K562 (cell line): ENCODE measurements around the gene ADAT1. TPM values are rescaled to one million over a fixed set of nuclear protein-coding genes. Genes with fewer than 3 reads are reported as not detected.
A peak's percentile ranks its signal among the peaks of the same experiment; 100 is the strongest.

ENCODE experiments used
- ATAC-seq: fragments of 200-7000 bp; cut with Tn5 transposase; 3 replicates; pipeline ENCODE4 v1.9.1; 2020; ENCODE audit warnings: moderate library complexity
- BruUV-seq: library from RNA; stranded (reverse); fragments of 400-500 nt; replicated peaks from 2 replicates; lab custom pipeline; 2021; lab: Mats Ljungman, UMichigan
- CTCF ChIA-PET: fragments of 300-600 bp; formaldehyde crosslinking; extraction: SDS; loops from one replicate; lab custom pipeline; 2021; ENCODE audit warnings: low intra/inter-chr PET ratio; lab: Yijun Ruan, JAX
- POLR2A ChIA-PET: fragments of 300-600, 350-650 bp; sonication (Branson Sonifier 250); formaldehyde crosslinking; extraction: SDS; loops from one replicate; lab custom pipeline; 2021; ENCODE audit warnings: antibody characterized with exemption, inconsistent platforms; lab: Yijun Ruan, JAX
- DNase-seq, 4 experiments: peaks; one replicate each; pipeline versions ENCODE4 v3.0.0 to v3.0.0-alpha.2; 2011 to 2018; ENCODE audit warnings: low spot score in 3 of 4, mixed read lengths in 3 of 4; ENCODE audit errors: extremely low read depth in 1 of 4
- FAIRE-seq: peaks from 2 replicates; lab custom pipeline; 2011; peaks lifted over from hg19 to GRCh38; lab: Jason Lieb, UNC
- H2AFZ ChIP-seq: 2 replicates; pipeline ENCODE4 v1.6.0; 2011; ENCODE audit warnings: low read depth, low read length, control low read depth, inconsistent platforms
- H3K27ac ChIP-seq: fragments of 200-600 bp; 3 replicates; pipeline ENCODE4 v1.8.0; 2011; ENCODE audit warnings: low read depth, mild to moderate bottlenecking, control low read depth, inconsistent platforms, low read length, moderate library complexity, mixed read lengths; ENCODE audit errors: extremely low read depth
- H3K27me3 ChIP-seq, 2 experiments: fragments of 300-600 bp in 1 of 2; 2 replicates in 1 of 2; 3 replicates in 1 of 2; pipeline versions ENCODE4 v1.6.0 to v1.8.0; 2011; ENCODE audit warnings: inconsistent platforms in 2 of 2, low read length in 2 of 2, mild to moderate bottlenecking in 1 of 2, mixed read lengths in 1 of 2, moderate library complexity in 1 of 2; ENCODE audit not compliant: control insufficient read depth in 2 of 2, insufficient read depth in 2 of 2
- H3K36me3 ChIP-seq: fragments of 300-600 bp; 3 replicates; pipeline ENCODE4 v1.8.0; 2011; ENCODE audit warnings: mild to moderate bottlenecking, low read length, inconsistent platforms; ENCODE audit not compliant: control insufficient read depth, insufficient read depth
- H3K4me1 ChIP-seq, 2 experiments: fragments of 200-600 bp in 1 of 2; replicated peaks in 1 of 2; 2 replicates in 1 of 2; 3 replicates in 1 of 2; pipeline versions ENCODE4 v1.5.1 to v1.8.0; 2011; ENCODE audit warnings: inconsistent platforms in 2 of 2, low read length in 2 of 2, mild to moderate bottlenecking in 1 of 2, mixed read lengths in 1 of 2, moderate library complexity in 1 of 2; ENCODE audit not compliant: control insufficient read depth in 2 of 2, insufficient read depth in 2 of 2
- H3K4me2 ChIP-seq: 2 replicates; pipeline ENCODE4 v1.6.1; 2011; ENCODE audit warnings: low read length, control low read depth, inconsistent platforms, mixed read lengths; ENCODE audit not compliant: insufficient read depth
- H3K4me3 ChIP-seq: fragments of 200-600 bp; sonication (generic), shearing (Covaris generic); 2 replicates; pipeline ENCODE4 v1.5.1; 2016; ENCODE audit warnings: control low read depth, inconsistent platforms
- H3K79me2 ChIP-seq: fragments of 200-600 bp; 3 replicates; pipeline ENCODE4 v1.8.0; 2011; ENCODE audit warnings: low read length, inconsistent platforms; ENCODE audit not compliant: control insufficient read depth, insufficient read depth
- H3K9ac ChIP-seq, 2 experiments: 2 replicates each; pipeline versions ENCODE4 v1.6.0 to v1.6.1; 2011; ENCODE audit warnings: low read depth in 2 of 2, low read length in 2 of 2, control low read depth in 1 of 2, inconsistent platforms in 1 of 2, mild to moderate bottlenecking in 1 of 2, mixed read lengths in 1 of 2; ENCODE audit not compliant: insufficient read depth in 1 of 2
- H3K9me1 ChIP-seq: one replicate; pipeline ENCODE4 v1.6.0; 2011; ENCODE audit warnings: inconsistent platforms, mild to moderate bottlenecking, low read length, moderate library complexity; ENCODE audit not compliant: control insufficient read depth, insufficient read depth
- H3K9me3 ChIP-seq: replicated peaks from 2 replicates; pipeline ENCODE4 v1.5.1; 2011; ENCODE audit warnings: low read depth, low read length, inconsistent platforms; ENCODE audit not compliant: control insufficient read depth, insufficient read depth
- H4K20me1 ChIP-seq: replicated peaks from 2 replicates; pipeline ENCODE4 v1.6.1; 2011; ENCODE audit warnings: low read length, inconsistent platforms, mixed read lengths; ENCODE audit not compliant: control insufficient read depth, insufficient read depth
- KLF6 ChIP-seq: fragments of 250-450 bp; sonication (Bioruptor Pico); IDR thresholded peaks from 2 replicates; pipeline ENCODE4 v1.4.0; 2020; ENCODE audit warnings: mild to moderate bottlenecking, moderate library complexity, borderline replicate concordance
- MAFK ChIP-seq: IDR thresholded peaks from 2 replicates; pipeline ENCODE4 v1.6.1; 2011; ENCODE audit warnings: low read length, improper control_type of control experiment
- NR2C1 ChIP-seq, 2 experiments: fragments of 450-650 bp; IDR thresholded peaks; 2 replicates each; pipeline ENCODE4 v1.6.1; 2017; ENCODE audit warnings: mild to moderate bottlenecking in 2 of 2, antibody characterized with exemption in 1 of 2, inconsistent platforms in 1 of 2, missing compliant biosample characterization in 1 of 2, missing genetic modification characterization in 1 of 2
- PTRF ChIP-seq: fragments of 450-650 bp; IDR thresholded peaks from 2 replicates; pipeline ENCODE4 v1.6.1; 2016; ENCODE audit warnings: mild to moderate bottlenecking, missing genetic modification characterization, missing compliant biosample characterization
- TSC22D4 ChIP-seq: fragments of 450-650 bp; IDR thresholded peaks from 2 replicates; pipeline ENCODE4 v1.6.1; 2016; ENCODE audit warnings: missing genetic modification characterization, missing biosample characterization, control low read depth
- ZNF589 ChIP-seq: fragments of 200-800 bp; sonication (Bioruptor generic); IDR thresholded peaks from 2 replicates; pipeline ENCODE4 v1.6.1; 2016; ENCODE audit warnings: low read depth, missing genetic modification characterization, missing compliant biosample characterization
- ZNF644 ChIP-seq: fragments of 200-800 bp; sonication (Bioruptor generic); IDR thresholded peaks from 2 replicates; pipeline ENCODE4 v1.6.1; 2016; ENCODE audit warnings: low read depth, missing genetic modification characterization, missing compliant biosample characterization
- WGBS: fragments of 100-300 bp; shearing (Covaris generic); methylation state at CpG from one replicate; pipeline ENCODE4 v1.1.6; 2016; ENCODE audit warnings: low coverage, mixed read lengths; ENCODE audit not compliant: insufficient coverage; ENCODE audit errors: missing lambda C conversion rate; 5-methylcytosine and 5-hydroxymethylcytosine counted together
- in situ Hi-C: fragments of 300-500 bp; cut with MboI; formaldehyde crosslinking; loops from 4 replicates; pipeline ENCODE4 v1.15.0; 2018; ENCODE audit warnings: inconsistent platforms, mixed read lengths
- intact Hi-C: fragments of 100-400 bp; cut with micrococcal nuclease; formaldehyde crosslinking; loops from 2 replicates; pipeline ENCODE4 v1.14.2; 2022
- polyA plus RNA-seq, 8 experiments: library from polyadenylated mRNA; depleted of rRNA in 4 of 8; stranded (reverse) in 5 of 8; unstranded in 3 of 8; fragments of >200 nt; fragmentation: Nextera tagmentation in 2 of 8; fragmentation: Illumina TruSeq in 1 of 8; extraction: Ambion mirVana in 2 of 8; extraction: Trizol in 1 of 8; gene quantifications; 2 replicates each; pipeline versions ENCODE4 v1.2.1 to v1.2.3, GENCODE V29; 2011 to 2014; ENCODE audit warnings: inconsistent platforms in 1 of 8, missing spikeins in 1 of 8
- total RNA-seq, 7 experiments: library from RNA; depleted of rRNA in 6 of 7; stranded (reverse); fragments of >200 nt in 6 of 7; fragmentation: Illumina TruSeq in 2 of 7; extraction: Trizol in 2 of 7; gene quantifications; 2 replicates each; pipeline versions ENCODE4 v1.2.1 to v1.2.3, GENCODE V29; 2011 to 2021; ENCODE audit warnings: low replicate concordance in 1 of 7
- TF ChIP-seq, protein P1 (sequence below), 2 experiments: fragments of 450-650 bp; IDR thresholded peaks; 2 replicates each; pipeline ENCODE4 v1.6.1; 2018; ENCODE audit warnings: mild to moderate bottlenecking in 2 of 2, low read depth in 1 of 2; ENCODE audit not compliant: partially characterized antibody in 2 of 2
- TF ChIP-seq, protein P2 (sequence below): fragments of 450-650 bp; IDR thresholded peaks from 2 replicates; pipeline ENCODE4 v1.6.1; 2017; ENCODE audit warnings: antibody characterized with exemption, mild to moderate bottlenecking

Gene ADAT1
- total and polyA plus RNA-seq, 9 of the 15 experiments (the other 6 are each of a cell fraction or from before 2014, with no cell fraction given), result 16.0 to 36.7 (median 28.2) TPM

DNA sequence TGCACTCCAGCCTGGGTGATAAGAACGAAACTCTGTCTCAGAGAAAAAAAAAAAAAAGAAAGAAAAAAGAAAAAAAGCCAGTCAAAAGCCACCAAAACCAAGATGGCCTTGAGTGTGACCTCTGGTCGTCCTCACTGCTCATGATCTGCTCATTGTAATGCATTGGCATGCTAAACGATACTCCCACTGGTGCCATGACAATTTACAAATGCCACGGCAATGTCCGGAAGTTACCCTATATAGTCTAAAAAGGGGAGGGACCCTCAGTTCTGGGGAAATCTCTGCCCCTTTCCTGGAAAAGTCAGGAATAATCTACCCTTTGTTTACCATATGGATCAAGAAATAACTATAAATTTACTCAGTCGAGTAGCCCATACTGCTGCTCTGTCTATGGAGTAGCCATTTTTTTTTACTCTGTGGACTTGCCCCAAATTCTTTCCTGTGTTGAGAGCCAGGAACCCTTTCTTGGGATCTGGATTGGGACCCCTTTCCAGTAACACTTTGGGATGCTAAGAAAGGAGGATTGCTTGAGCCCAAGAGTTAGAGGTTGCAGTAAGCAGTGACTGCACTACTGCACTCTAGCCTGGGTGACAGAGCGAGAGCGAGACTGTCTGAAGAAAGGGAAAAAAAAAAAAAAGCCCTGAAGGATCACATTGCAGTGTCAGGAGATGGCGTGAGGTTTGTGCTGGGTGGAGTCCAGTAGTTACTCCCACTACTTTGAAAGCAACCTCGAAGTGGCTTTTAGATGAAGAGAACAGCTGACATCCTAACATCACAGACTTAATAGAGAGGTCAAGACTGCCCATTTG is 63.3 kb downstream of the ADAT1 start (continued):
- TF ChIP-seq, protein P1, sequence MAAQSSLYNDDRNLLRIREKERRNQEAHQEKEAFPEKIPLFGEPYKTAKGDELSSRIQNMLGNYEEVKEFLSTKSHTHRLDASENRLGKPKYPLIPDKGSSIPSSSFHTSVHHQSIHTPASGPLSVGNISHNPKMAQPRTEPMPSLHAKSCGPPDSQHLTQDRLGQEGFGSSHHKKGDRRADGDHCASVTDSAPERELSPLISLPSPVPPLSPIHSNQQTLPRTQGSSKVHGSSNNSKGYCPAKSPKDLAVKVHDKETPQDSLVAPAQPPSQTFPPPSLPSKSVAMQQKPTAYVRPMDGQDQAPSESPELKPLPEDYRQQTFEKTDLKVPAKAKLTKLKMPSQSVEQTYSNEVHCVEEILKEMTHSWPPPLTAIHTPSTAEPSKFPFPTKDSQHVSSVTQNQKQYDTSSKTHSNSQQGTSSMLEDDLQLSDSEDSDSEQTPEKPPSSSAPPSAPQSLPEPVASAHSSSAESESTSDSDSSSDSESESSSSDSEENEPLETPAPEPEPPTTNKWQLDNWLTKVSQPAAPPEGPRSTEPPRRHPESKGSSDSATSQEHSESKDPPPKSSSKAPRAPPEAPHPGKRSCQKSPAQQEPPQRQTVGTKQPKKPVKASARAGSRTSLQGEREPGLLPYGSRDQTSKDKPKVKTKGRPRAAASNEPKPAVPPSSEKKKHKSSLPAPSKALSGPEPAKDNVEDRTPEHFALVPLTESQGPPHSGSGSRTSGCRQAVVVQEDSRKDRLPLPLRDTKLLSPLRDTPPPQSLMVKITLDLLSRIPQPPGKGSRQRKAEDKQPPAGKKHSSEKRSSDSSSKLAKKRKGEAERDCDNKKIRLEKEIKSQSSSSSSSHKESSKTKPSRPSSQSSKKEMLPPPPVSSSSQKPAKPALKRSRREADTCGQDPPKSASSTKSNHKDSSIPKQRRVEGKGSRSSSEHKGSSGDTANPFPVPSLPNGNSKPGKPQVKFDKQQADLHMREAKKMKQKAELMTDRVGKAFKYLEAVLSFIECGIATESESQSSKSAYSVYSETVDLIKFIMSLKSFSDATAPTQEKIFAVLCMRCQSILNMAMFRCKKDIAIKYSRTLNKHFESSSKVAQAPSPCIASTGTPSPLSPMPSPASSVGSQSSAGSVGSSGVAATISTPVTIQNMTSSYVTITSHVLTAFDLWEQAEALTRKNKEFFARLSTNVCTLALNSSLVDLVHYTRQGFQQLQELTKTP (IDR thresholded peaks at IDR 0.05; ENCODE audit: low read depth in 1 of 2, partially characterized antibody in 2 of 2), result no peak
- TF ChIP-seq TSC22D4 (tag), result no peak
- peak; percentile 28; the same call in 1 of the 2 replicates for TF ChIP-seq MAFK

DNA sequence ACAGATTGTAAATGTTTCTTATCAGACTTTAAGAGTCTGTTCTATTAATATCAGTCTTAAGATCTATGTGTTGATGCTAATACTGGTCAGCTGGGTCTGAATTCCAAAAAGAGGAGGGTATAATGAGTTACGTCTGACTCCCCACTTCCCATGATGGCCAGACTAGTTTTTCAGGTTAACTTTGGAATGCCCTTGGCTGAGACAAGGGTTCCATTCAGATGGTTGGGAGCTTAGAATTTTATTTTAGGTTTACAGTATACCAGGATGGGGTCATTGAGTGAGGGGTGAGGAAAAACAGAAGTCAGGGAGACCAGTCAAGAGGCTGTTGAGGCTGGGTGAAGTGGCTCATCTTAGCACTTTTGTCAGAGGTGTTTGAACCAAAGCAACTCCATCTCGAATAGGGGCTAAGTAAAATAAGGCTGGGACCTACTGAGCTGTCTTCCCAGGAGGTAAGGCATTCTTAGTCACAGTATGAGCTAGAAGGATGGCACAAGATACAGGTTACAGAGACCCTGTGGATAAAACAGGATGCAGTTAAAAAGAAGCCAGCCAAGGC is 64.2 kb downstream of the ADAT1 start:
- no peak overlapping the region for H3K4me3 ChIP-seq
- no peaks in the 10 kb centered on the region for H3K36me3 ChIP-seq
- H3K4me1 ChIP-seq, result peaks cover 17 to 26% of the 10 kb centered on the region in 2 experiments
- H2AFZ ChIP-seq, result peak overlapping the region; percentile 42; the same call in 1 of the 2 replicates
- no peak for FAIRE-seq
- ATAC-seq, result no peak
- H3K9me1 ChIP-seq, result no peaks in the 10 kb centered on the region
- H3K27ac ChIP-seq, result peak overlapping the region; percentile 81; the same call in 2 of the 3 replicates
- H4K20me1 ChIP-seq, result no peaks in the 10 kb centered on the region
- CTCF ChIA-PET, result no interaction called here
- no peaks in the 10 kb centered on the region for H3K27me3 ChIP-seq
- POLR2A ChIA-PET, result no interaction called here
- BruUV-seq, result no TSS peak
- H3K9ac ChIP-seq, result no peak overlapping the region; a peak in 1 of 4 replicates
- 0 out of 2 replicates have a peak overlapping the region, but pooled peaks have one; percentile 69 for H3K4me2 ChIP-seq
- no peak for DNase-seq
- intact Hi-C loops (no loop called here), in situ Hi-C loops (no loop called here)
- H3K79me2 ChIP-seq, result peaks cover 8% of the 10 kb centered on the region; the same call in 1 of the 3 replicates
- 63% methylated on average over 2 of the region's 2 CpGs for WGBS
- H3K9me3 ChIP-seq, result no peaks in the 10 kb centered on the region
- TF ChIP-seq ZNF589 (CRISPR knock-in tag) (0 out of 2 replicates have a peak, but pooled peaks have one; percentile 11), ZNF644 (0 out of 2 replicates have a peak, but pooled peaks have one; percentile 23), NR2C1 (IDR thresholded peaks at IDR 0.05) (no peak), NR2C1 (tag; IDR thresholded peaks at IDR 0.05) (peak; percentile 55; the same call in 1 of the 2 replicates), PTRF (tag) (0 out of 2 replicates have a peak, but pooled peaks have one; percentile 67), KLF6 (0 out of 2 replicates have a peak, but pooled peaks have one; percentile 55)
- TF ChIP-seq, protein P2, sequence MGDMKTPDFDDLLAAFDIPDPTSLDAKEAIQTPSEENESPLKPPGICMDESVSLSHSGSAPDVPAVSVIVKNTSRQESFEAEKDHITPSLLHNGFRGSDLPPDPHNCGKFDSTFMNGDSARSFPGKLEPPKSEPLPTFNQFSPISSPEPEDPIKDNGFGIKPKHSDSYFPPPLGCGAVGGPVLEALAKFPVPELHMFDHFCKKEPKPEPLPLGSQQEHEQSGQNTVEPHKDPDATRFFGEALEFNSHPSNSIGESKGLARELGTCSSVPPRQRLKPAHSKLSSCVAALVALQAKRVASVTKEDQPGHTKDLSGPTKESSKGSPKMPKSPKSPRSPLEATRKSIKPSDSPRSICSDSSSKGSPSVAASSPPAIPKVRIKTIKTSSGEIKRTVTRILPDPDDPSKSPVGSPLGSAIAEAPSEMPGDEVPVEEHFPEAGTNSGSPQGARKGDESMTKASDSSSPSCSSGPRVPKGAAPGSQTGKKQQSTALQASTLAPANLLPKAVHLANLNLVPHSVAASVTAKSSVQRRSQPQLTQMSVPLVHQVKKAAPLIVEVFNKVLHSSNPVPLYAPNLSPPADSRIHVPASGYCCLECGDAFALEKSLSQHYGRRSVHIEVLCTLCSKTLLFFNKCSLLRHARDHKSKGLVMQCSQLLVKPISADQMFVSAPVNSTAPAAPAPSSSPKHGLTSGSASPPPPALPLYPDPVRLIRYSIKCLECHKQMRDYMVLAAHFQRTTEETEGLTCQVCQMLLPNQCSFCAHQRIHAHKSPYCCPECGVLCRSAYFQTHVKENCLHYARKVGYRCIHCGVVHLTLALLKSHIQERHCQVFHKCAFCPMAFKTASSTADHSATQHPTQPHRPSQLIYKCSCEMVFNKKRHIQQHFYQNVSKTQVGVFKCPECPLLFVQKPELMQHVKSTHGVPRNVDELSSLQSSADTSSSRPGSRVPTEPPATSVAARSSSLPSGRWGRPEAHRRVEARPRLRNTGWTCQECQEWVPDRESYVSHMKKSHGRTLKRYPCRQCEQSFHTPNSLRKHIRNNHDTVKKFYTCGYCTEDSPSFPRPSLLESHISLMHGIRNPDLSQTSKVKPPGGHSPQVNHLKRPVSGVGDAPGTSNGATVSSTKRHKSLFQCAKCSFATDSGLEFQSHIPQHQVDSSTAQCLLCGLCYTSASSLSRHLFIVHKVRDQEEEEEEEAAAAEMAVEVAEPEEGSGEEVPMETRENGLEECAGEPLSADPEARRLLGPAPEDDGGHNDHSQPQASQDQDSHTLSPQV, result peak; percentile 86
